GM21381 (cell line): Measurements from ENCODE around the gene CYB5R2.
"Not testable (repeated sequence)": the region's sequence is repeated elsewhere in the genome, so short reads cannot be mapped to it uniquely, and the experiment has no call there.

ENCODE experiments used
- ATAC-seq: cut with Tn5 transposase; IDR thresholded peaks from one replicate; pipeline ENCODE4 v1.9.1; 2021; ENCODE audit warnings: mild to moderate bottlenecking, moderate library complexity; ENCODE audit not compliant: unreplicated experiment

The CYB5R2 gene

DNA sequence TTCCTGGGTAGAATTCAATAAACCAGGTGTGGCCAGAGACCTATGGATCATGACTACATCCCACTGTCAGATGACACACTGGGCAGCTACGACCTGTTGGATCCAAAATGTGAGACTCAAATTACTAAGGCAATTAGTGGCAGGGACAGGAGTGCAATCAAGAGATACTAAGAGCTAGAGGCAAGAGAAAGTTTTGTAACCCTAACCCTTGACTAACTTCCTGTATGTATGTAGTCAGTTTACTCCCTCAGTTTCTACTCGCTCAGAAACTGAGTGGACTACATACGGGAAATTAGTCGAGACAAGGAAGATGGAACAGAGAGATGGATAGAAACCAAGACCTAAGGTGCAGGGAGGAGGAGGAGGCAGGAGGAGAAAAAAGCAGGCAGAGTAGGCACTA, 2.7 kb downstream of the CYB5R2 start:
- no peak for ATAC-seq

DNA sequence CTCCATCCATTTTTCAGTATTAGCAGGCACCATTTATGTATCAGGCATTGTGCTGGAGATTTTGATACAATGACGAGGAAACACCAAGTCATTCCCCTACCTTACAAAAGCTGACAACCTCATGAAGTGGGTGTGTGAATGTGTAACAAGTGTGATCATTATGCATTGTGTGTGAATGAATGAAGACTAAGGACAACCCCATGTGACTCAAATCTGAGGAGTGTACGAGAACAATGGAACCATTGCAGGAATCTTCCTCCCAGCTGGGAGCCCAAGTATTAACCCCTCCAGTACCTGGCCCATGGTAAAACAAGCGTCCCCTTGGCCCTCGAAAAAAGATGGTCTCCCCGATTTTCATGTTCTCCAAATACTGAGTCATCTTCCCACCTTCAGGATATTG, 4.4 kb downstream of the CYB5R2 start:
- no peak for ATAC-seq

GRCh38 chr11:7668464-7668863, 4.8 kb downstream of the CYB5R2 start:
- no peak for ATAC-seq

DNA sequence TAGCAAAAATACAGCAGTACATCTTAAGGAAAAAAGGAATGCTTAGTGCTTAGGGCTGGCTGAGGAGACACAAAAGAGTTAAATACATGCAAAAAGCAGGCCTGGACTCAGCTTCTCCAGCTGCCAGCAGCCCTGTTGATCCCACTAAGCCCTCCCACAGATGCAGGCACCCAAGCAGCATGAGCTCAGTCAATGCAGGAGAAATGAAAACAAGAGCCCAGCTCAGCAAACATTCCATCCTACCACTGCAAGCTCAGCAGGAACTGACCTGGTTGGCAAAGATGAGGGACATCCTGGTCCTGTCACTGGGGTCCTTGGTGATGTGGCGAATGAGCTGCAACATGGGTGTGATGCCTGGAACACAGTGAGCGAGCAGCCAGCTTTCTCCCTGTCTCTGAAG, 5.8 kb downstream of the CYB5R2 start:
- no peak for ATAC-seq

GRCh38 chr11:7666292-7666866, 6.9 kb downstream of the CYB5R2 start:
- ATAC-seq, result no peak

GRCh38 chr11:7665473-7666291, 7.6 kb downstream of the CYB5R2 start:
- ATAC-seq, result peak; percentile 98

GRCh38 chr11:7664867-7665266, 8.4 kb downstream of the CYB5R2 start:
- no peak for ATAC-seq

DNA sequence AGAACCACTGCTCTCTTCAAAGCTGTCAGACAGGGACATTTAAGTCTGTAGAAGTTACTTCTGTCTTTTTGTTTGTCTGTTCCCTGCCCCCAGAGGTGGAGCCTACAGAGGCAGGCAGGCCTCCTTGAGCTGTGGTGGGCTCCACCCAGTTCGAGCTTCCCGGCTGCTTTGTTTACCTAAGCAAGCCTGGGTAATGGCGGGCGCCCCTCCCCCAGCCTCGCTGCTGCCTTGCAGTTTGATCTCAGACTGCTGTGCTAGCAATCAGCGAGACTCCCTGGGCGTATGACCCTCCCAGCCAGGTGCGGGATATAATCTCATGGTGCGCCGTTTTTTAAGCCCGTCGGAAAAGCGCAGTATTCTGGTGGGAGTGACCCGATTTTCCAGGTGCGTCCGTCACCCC, 9.8 kb downstream of the CYB5R2 start:
- not testable (repeated sequence) for ATAC-seq

DNA sequence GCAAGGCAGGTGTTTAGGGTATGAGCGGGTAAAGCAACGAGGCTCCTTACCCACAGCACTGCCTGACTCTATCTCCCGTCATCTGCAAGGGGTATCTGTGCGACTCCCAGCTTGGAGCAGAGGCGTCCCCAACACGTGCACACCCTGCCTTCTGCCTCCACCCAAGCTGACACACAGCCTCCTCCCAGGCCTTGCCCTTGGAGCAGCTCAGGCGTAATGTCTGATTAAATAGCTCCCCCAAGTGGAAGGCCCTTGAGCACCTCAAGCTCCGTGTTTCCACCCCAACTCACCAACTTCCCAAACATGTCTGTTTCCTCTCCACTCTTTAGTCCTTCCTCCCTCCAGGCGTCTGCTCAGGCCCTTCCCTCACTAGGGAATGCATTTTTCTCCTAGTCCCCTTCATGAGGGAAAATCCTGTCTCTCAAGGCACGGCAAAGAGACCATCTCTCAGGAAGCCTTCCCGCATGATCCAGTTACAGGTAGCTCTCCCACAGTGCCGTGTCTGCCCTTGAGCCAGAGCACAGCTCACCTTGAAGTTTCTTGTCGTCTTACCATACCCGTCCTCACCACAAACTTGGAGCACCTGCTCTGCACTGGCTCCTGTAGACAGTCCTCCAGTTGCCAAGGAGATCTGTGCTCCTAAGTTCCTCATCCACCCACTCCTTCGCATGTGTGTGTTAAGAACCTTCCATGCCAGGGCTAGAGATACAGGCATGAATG, 15.8 kb downstream of the CYB5R2 start:
- no peak for ATAC-seq

- ATAC-seq, result no peak
Observed at GRCh38 chr11:7656704-7657103, 16.6 kb downstream of the CYB5R2 start.

DNA sequence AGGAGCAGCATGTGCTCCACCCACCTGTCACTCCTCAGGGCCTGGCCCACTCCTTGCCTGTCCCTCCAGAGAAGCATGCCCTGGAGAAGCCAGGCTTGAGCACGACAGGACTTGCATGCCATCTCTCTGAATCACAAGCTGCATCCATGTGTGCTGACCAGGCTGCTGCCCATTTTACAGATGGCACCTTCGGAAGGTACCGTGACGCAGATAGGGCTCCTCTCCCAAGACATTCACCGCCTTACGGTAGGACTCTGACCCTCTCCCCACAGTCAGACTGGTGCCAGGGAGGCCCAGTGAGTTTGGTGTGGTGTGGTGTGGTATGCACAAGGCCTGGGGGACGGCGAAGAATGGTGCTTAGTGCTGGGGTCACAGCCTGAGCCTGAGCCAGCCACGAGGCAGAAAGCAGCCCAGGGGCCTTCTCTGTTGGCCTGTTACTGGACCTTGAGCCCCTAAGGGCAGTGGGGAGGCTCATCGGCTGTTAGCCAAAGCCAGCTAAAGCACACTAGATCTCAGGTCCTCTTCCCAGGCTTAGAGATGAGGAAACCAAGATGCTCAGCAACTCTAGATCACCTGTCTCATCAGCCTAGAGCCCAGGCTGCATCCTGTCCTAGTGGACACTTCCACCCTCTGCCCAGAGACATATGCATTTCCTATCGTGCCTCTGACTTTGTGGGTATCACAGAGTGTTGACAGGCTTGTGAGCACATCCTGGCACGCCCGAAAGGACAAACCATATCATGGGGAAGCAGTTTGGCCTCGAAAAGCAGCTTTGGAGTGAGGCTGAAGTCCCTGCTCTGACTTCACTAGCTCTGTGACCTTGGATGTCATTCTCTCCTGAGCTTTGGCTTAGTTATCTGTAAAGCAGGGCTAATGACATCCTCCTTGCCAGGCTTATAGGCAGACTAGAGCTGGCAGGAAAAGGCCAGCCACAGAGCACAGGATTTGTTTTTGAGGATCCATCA, 17.8 kb downstream of the CYB5R2 start:
- ATAC-seq, result no peak

GRCh38 chr11:7654195-7654705, 19.1 kb downstream of the CYB5R2 start:
- ATAC-seq, result no peak

- no peak for ATAC-seq
Observed at GRCh38 chr11:7651700-7652099, 21.6 kb downstream of the CYB5R2 start.

DNA sequence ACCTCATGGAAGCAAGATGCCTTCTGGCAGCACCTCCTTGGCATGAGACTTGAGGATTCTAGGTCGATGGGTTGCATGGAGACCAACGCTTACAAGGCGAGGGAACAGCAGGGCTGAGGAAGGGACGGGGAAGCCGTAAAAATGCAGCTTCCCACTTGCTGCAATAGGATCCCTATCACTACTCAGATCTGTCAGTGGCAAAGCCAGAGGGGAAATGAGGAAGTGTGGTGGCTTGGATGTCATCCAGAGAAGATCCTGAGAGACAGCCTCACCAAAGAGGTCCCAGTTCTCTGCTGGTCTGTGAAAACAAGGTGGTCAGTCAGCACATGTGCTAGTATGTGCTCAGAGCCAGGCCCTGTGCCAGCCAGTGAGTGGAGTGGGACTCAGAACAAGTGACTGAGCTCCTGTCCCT, 22.2 kb downstream of the CYB5R2 start:
- no peak for ATAC-seq

- ATAC-seq, result no peak
Observed at GRCh38 chr11:7648264-7648663, 25.0 kb downstream of the CYB5R2 start.

DNA sequence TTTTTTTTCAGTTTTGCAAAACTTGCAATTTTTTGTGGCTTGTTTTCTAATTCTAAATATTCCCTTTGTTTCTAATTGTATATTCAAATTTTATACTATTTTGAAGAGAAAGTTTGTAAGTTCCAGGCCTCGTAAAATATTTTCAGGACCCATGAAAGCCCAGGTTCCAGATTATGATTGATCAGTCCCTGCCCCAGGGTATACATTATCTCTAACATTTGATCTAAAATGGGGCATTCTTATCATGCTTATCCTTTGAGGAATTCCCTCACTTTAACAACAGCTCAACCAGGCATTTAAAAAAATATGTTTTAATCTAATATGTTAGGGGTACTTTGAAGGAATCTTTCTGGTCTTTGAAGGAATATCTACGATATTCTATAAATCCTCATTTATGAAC, 26.4 kb downstream of the CYB5R2 start:
- ATAC-seq, result no peak

DNA sequence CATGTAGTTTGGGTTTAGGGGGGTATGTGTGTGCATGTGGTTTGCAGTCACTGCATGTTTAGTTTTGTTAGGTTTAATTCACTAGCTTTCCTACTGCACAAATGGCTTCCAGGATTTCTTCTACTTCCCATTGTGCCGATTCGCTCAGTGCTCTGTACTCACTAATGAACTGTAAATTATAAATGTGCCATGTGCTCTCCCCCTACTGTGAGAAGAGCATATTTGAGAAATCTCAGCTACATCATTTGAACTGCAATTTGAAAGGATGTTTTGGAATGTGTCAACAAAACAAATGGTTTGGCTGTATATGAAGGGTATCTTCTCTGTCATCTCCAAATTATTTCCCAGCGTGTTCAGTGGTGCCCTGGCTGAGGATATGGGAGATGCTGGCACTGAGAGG, 28.1 kb downstream of the CYB5R2 start:
- ATAC-seq, result no peak

DNA sequence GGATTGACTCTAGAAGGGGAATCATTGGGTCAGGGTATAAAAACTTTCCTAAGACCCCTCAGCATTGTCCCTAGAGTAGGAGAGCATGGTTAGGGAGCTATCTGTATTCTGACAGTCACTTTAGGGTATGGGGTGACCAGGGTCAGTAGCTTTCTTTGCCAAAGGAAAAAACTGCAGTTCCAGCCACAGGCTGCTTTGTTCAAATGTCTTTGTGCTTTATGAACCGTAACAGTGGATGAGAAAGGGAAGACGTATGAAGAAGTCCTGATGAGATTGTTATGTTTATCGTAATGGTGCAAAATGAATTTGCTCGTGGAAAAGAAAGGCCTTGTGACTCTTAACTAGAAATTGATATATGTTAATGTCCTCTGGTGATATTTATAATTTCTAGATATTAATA, 30.0 kb downstream of the CYB5R2 start:
- no peak for ATAC-seq

GRCh38 chr11:7642747-7643146, 30.6 kb downstream of the CYB5R2 start:
- no peak for ATAC-seq

GRCh38 chr11:7640816-7641215, 32.5 kb downstream of the CYB5R2 start:
- ATAC-seq, result no peak

DNA sequence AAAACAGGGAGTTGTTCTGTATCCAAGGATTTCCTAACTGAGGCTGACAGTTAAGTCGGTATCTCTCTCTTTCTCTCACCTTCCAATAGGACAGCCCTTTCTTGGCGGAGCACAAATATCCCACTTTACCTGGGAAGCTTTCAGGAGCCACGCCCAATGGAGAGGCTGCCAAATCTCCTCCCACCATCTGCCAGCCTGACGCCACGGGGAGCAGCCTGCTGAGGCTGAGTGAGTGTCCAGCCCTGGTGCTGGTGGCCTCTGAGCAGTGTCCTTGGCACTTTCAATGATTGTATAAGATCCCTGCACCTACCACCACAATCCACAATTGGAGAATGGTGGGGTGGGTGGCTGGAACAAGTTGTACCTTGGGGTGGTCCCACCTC, 33.7 kb downstream of the CYB5R2 start:
- ATAC-seq, result no peak
